Hepatocyte (in vitro differentiated cells): ENCODE measurements around the gene ACTR5.

ENCODE experiments used
- CTCF ChIP-seq: fragments of 200-600 bp; sonication (generic); IDR thresholded peaks from 2 replicates; pipeline ENCODE4 v1.5.1; 2016; ENCODE audit warnings: antibody characterized with exemption, mild to moderate bottlenecking; ENCODE audit not compliant: poor library complexity
- EZH2 ChIP-seq: fragments of 200-600 bp; sonication (generic); IDR thresholded peaks from 2 replicates; pipeline ENCODE4 v1.6.1; 2016; ENCODE audit warnings: antibody characterized with exemption, mild to moderate bottlenecking, borderline replicate concordance

- TF ChIP-seq CTCF (no peak), EZH2 (no peak)
These were observed 15.4 kb downstream of the ACTR5 start for GRCh38 chr20:38763616-38764015.
